ENCODE data around the gene DCT. TPM values are rescaled to one million over a fixed set of nuclear protein-coding genes. Genes with fewer than 3 reads are reported as not detected.
"Not testable (repeated sequence)": the region's sequence is repeated elsewhere in the genome, so short reads cannot be mapped to it uniquely, and the experiment has no call there.

Gene DCT
- total RNA-seq = 0.05 TPM in 1 of 2 replicates, not detected in the other

GRCh38 chr13:94479616-94480015, at the start of gene DCT:
Gene DCT, minus strand, starts transcription at chr13:94479682. Its CDS starts 427 bp downstream, at chr13:94479255.
- intact Hi-C loops (cut with micrococcal nuclease) = no loop called here
- Mint-ChIP-seq H3K9me3 (no peaks in the 10 kb centered on the region), H3K4me3 (no peak within 1 kb of the TSS), H3K27ac (no peak within 1 kb of the TSS), H3K36me3 (ENCODE audit: low read depth) (no peaks in the 10 kb centered on the region), H3K4me1 (no peaks in the 10 kb centered on the region), H3K27me3 (no peaks in the 10 kb centered on the region)
- DNase-seq = no peak

GRCh38 chr13:94526956-94527355, 47.5 kb upstream of the DCT start:
- H3K4me3 Mint-ChIP-seq; H3K27me3 Mint-ChIP-seq; H3K4me1 Mint-ChIP-seq; DNase-seq; H3K27ac Mint-ChIP-seq; intact Hi-C loops (cut with micrococcal nuclease); H3K36me3 Mint-ChIP-seq (ENCODE audit: low read depth): not testable (repeated sequence)
- H3K9me3 Mint-ChIP-seq = peaks cover 13% of the 10 kb centered on the region

- no peaks in the 10 kb centered on the region for H3K4me1 Mint-ChIP-seq
- intact Hi-C loops (cut with micrococcal nuclease) = no loop called here
Measured at GRCh38 chr13:94525781-94526180, 46.3 kb upstream of the DCT start.

GRCh38 chr13:94524407-94524806, 44.9 kb upstream of the DCT start:
- Mint-ChIP-seq H3K27ac (no peak overlapping the region), H3K4me1 (no peaks in the 10 kb centered on the region), H3K36me3 (ENCODE audit: low read depth) (no peaks in the 10 kb centered on the region), H3K27me3 (peaks cover 3% of the 10 kb centered on the region), H3K9me3 (peaks cover 8% of the 10 kb centered on the region), H3K4me3 (no peak overlapping the region)
- intact Hi-C loops (cut with micrococcal nuclease) = no loop called here
- no peak for DNase-seq

More at GRCh38 chr13:94525781-94526180, 46.3 kb upstream of the DCT start:
- no peak overlapping the region for H3K27ac Mint-ChIP-seq
- H3K4me3 Mint-ChIP-seq = no peak overlapping the region
- no peaks in the 10 kb centered on the region for H3K36me3 Mint-ChIP-seq (ENCODE audit: low read depth)
- H3K27me3 Mint-ChIP-seq = peaks cover 4% of the 10 kb centered on the region
- DNase-seq = no peak
- peaks cover 8% of the 10 kb centered on the region for H3K9me3 Mint-ChIP-seq

- Mint-ChIP-seq H3K27ac (no peak overlapping the region), H3K27me3 (peaks cover 6% of the 10 kb centered on the region), H3K4me1 (no peaks in the 10 kb centered on the region), H3K9me3 (peaks cover 19% of the 10 kb centered on the region), H3K4me3 (no peak overlapping the region), H3K36me3 (ENCODE audit: low read depth) (no peaks in the 10 kb centered on the region)
- DNase-seq = no peak
- intact Hi-C loops (cut with micrococcal nuclease) = no loop called here
Measured at GRCh38 chr13:94520001-94520400, 40.5 kb upstream of the DCT start.

GRCh38 chr13:94516456-94516855, 37.0 kb upstream of the DCT start:
- Mint-ChIP-seq H3K36me3 (ENCODE audit: low read depth) (no peaks in the 10 kb centered on the region), H3K9me3 (peaks cover 24% of the 10 kb centered on the region), H3K27ac (no peak overlapping the region), H3K27me3 (peaks cover 6% of the 10 kb centered on the region), H3K4me1 (no peaks in the 10 kb centered on the region), H3K4me3 (no peak overlapping the region)
- intact Hi-C loops (cut with micrococcal nuclease) = no loop called here
- no peak for DNase-seq

- H3K27me3 Mint-ChIP-seq = peaks cover 6% of the 10 kb centered on the region
- H3K9me3 Mint-ChIP-seq = peaks cover 25% of the 10 kb centered on the region
- H3K27ac Mint-ChIP-seq = no peak overlapping the region
- H3K36me3 Mint-ChIP-seq (ENCODE audit: low read depth) = no peaks in the 10 kb centered on the region
- no peak for DNase-seq
- H3K4me1 Mint-ChIP-seq = no peaks in the 10 kb centered on the region
- intact Hi-C loops (cut with micrococcal nuclease) = no loop called here
- no peak overlapping the region for H3K4me3 Mint-ChIP-seq
Measured at GRCh38 chr13:94515911-94516310, 36.4 kb upstream of the DCT start.

- H3K9me3 Mint-ChIP-seq = peaks cover 28% of the 10 kb centered on the region
Measured at GRCh38 chr13:94515374-94515773, 35.9 kb upstream of the DCT start.

GRCh38 chr13:94513026-94513425, 33.5 kb upstream of the DCT start:
- Mint-ChIP-seq H3K4me3 (no peak overlapping the region), H3K27ac (no peak overlapping the region)

More at GRCh38 chr13:94515374-94515773, 35.9 kb upstream of the DCT start:
- Mint-ChIP-seq H3K4me1 (no peaks in the 10 kb centered on the region), H3K36me3 (ENCODE audit: low read depth) (no peaks in the 10 kb centered on the region), H3K27me3 (peaks cover 6% of the 10 kb centered on the region), H3K4me3 (no peak overlapping the region), H3K27ac (no peak overlapping the region)
- DNase-seq = no peak
- intact Hi-C loops (cut with micrococcal nuclease) = no loop called here

GRCh38 chr13:94505730-94506129, 26.2 kb upstream of the DCT start:
- peaks cover 2% of the 10 kb centered on the region for H3K9me3 Mint-ChIP-seq
- H3K4me3 Mint-ChIP-seq = no peak overlapping the region
- no peaks in the 10 kb centered on the region for H3K36me3 Mint-ChIP-seq (ENCODE audit: low read depth)
- intact Hi-C loops (cut with micrococcal nuclease) = no loop called here
- peaks cover 3% of the 10 kb centered on the region for H3K27me3 Mint-ChIP-seq
- no peak for DNase-seq
- peaks cover 6% of the 10 kb centered on the region for H3K4me1 Mint-ChIP-seq
- H3K27ac Mint-ChIP-seq = no peak overlapping the region

More at GRCh38 chr13:94513026-94513425, 33.5 kb upstream of the DCT start:
- intact Hi-C loops (cut with micrococcal nuclease) = no loop called here
- no peaks in the 10 kb centered on the region for H3K36me3 Mint-ChIP-seq (ENCODE audit: low read depth)
- H3K9me3 Mint-ChIP-seq = peaks cover 20% of the 10 kb centered on the region
- peaks cover 3% of the 10 kb centered on the region for H3K4me1 Mint-ChIP-seq
- no peak for DNase-seq
- peaks cover 4% of the 10 kb centered on the region for H3K27me3 Mint-ChIP-seq

GRCh38 chr13:94503851-94504250, 24.4 kb upstream of the DCT start:
- no peaks in the 10 kb centered on the region for H3K36me3 Mint-ChIP-seq (ENCODE audit: low read depth)
- no peaks in the 10 kb centered on the region for H3K9me3 Mint-ChIP-seq
- H3K4me1 Mint-ChIP-seq = peaks cover 6% of the 10 kb centered on the region
- intact Hi-C loops (cut with micrococcal nuclease) = no loop called here
- H3K27ac Mint-ChIP-seq = no peak overlapping the region
- no peak for DNase-seq
- H3K4me3 Mint-ChIP-seq = no peak overlapping the region
- H3K27me3 Mint-ChIP-seq = peaks cover 3% of the 10 kb centered on the region

GRCh38 chr13:94498831-94499230, 19.3 kb upstream of the DCT start:
- H3K27ac Mint-ChIP-seq; H3K4me1 Mint-ChIP-seq; H3K27me3 Mint-ChIP-seq; H3K36me3 Mint-ChIP-seq (ENCODE audit: low read depth); H3K9me3 Mint-ChIP-seq; intact Hi-C loops (cut with micrococcal nuclease); H3K4me3 Mint-ChIP-seq; DNase-seq: not testable (repeated sequence)

- Mint-ChIP-seq H3K9me3 (peaks cover 4% of the 10 kb centered on the region), H3K4me3 (no peak overlapping the region), H3K36me3 (ENCODE audit: low read depth) (no peaks in the 10 kb centered on the region), H3K27ac (no peak overlapping the region), H3K4me1 (no peaks in the 10 kb centered on the region), H3K27me3 (no peaks in the 10 kb centered on the region)
- intact Hi-C loops (cut with micrococcal nuclease) = no loop called here
- DNase-seq = no peak
Measured at GRCh38 chr13:94495806-94496205, 16.3 kb upstream of the DCT start.

- Mint-ChIP-seq H3K36me3 (ENCODE audit: low read depth) (no peaks in the 10 kb centered on the region), H3K9me3 (peaks cover 4% of the 10 kb centered on the region), H3K27ac (no peak overlapping the region), H3K4me1 (no peaks in the 10 kb centered on the region), H3K27me3 (no peaks in the 10 kb centered on the region), H3K4me3 (no peak overlapping the region)
- DNase-seq = no peak
- intact Hi-C loops (cut with micrococcal nuclease) = no loop called here
Measured at GRCh38 chr13:94494026-94494425, 14.5 kb upstream of the DCT start.

- no peak overlapping the region for H3K27ac Mint-ChIP-seq
- no peak overlapping the region for H3K4me3 Mint-ChIP-seq
- H3K4me1 Mint-ChIP-seq = no peaks in the 10 kb centered on the region
- no peaks in the 10 kb centered on the region for H3K9me3 Mint-ChIP-seq
- no peaks in the 10 kb centered on the region for H3K36me3 Mint-ChIP-seq (ENCODE audit: low read depth)
- peaks cover 2% of the 10 kb centered on the region for H3K27me3 Mint-ChIP-seq
- intact Hi-C loops (cut with micrococcal nuclease) = no loop called here
- no peak for DNase-seq
Measured at GRCh38 chr13:94487043-94487442, 7.6 kb upstream of the DCT start.
